SIG-M5 treated with dmso at 0.1 percent for 504 hours (cell line): ENCODE measurements around the gene BMP8B.
A peak's percentile ranks its signal among the peaks of the same experiment; 100 is the strongest.

Experiments used
- DNase-seq: peaks from one replicate; lab custom pipeline; 2025; ENCODE audit not compliant: unreplicated experiment; lab: John Stamatoyannopoulos, UW

Gene BMP8B

DNA sequence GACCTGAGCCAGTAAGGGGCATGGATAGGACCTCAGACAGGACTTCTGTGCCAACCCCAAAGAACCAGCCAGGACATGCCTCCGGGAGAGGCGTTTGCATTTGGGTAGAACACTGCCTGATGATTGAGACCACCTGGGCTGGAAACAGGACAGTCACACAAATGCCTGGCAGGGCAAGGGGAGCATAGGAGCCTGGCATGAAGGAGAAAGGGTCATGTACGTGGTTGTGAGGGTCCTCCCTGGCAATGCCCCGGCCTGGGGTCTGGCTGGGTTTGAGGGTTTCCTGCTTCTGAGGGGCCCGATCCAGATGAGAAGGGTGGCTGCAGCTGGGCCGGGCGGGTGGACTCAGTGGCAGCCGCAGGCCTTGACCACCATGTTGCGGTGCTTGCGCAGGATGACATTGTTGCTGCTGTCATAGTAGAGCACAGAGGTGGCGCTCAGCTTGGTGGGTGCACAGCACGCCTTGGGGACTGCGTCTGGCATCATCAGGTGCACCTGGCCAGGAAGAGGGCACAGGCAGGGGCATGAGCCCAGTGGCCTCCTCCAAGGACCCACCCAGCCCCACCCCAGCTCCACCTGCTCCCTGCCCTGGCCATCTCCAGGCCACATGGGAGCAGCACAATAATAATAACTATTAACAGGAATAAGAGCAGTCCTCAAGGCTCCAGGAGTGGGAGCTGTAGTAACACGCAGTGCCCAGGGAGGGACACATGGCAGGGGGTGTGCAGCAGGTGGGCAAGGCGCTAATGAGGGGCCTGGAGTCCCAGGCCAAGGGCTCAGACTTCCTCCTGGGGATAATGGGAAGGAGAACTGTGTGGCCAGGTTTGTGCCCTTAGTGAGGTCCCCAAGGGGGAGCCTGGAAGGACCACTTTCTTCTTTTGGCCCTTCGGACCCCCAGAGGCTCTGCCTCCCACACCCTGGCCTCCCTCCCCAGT, 28.3 kb downstream of the BMP8B start:
- DNase-seq = no peak

DNA sequence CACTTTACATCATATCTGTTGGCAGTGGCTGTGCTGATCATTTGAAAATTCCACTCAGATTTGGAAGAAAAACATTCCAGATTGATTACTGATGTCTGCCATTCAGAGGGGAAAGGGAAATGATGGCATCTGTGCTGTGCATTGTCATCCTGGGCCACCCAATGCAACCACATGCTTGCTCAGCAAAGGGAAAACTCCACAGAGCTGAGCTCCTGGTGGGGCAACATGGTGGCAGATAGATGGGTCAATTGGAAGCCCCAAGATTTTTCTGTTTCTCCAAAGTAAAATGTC, 29.3 kb downstream of the BMP8B start:
- DNase-seq = no peak

DNA sequence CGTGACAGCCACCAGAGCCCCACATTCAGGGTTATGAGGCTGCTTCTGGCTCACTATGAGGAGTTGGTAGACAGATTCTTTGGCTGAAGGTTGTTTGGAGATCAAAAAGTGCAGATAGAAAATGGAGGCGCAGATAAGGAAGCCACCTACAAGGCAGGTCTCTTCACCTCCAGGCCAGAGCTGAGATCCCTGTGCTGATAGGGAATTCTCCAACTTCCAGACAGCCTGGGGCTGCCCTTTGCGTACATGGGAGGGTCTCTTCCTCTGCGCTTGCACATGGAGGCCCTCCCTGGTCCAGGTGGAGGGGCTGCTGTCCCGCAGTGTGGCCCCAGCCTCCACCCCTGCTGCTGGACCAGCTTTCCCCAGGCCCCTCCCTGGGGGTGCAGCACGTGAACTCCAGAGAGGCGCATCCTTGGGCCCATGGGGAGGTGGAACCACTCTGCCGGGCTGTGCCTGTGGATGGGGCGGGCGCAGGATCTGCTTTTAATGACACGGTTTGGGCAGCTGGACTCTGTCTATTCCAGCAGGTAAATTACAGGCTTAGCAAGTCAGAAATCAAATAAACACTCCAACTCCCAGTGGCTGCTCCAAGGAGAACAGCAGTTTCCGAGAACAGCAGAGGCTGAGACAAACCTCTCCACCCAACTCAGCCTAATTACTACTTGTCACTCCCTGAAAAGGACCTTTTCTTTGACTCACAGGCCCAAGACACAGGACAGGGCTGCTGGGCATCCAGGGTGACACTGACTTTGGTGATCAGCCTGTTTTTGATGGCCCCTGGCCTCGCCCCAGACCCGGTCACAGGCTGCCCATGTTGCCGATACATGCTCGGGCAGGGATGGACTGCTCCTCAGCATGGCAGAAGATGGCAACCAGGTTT, 29.9 kb downstream of the BMP8B start:
- no peak for DNase-seq

DNA sequence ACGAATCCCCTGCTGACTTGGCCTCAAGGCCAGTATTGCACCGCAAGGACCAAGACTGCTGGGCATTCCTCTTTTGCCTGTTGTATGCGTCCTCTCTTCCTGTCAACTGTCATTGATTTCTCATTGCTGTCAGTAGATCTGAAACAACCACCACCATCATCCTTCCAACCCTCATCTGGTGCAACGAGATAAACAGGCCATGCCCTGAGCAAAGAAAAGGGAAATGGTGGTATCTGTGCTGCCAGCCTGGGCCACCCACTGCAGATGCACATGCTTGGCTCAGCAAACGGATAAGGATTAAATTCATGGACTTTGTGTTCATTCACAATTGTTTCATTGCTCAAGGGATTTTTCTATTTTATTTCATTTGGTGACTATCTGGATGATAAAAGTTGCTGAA, 31.2 kb downstream of the BMP8B start:
- no peak for DNase-seq

DNA sequence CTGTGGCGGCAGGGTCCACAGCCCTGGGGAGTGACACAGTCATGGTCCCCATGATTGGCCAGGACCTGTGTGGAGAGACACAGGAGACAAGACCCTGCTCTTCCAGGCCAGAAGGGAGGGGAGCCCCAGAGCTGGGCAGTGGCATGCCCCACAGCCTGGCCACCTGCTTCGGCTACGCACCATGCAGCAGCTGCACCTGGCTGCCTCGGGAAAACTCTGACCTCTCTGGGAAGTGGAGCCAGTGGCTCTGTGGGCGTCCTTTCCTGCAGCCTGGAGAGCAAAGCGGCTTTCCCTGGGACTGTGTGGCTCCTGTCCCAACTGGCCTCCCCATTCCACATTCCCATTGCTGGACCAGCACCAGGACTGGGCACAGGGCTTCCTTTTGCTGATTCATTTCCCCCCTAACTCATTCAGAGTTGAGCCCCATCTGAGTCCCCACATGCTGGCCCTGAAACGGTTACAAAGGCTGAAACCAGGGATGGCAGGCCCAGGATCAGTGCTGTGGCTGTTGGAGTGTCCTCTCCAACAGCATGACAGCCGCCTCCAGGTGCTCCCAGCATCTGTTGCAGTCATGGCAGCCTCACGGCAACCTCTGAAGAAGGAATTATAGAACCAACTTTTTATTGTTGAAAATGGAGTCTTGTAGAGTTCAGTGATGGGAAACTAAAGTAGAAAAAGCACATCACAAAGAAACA, 32.6 kb downstream of the BMP8B start:
- no peak for DNase-seq

DNA sequence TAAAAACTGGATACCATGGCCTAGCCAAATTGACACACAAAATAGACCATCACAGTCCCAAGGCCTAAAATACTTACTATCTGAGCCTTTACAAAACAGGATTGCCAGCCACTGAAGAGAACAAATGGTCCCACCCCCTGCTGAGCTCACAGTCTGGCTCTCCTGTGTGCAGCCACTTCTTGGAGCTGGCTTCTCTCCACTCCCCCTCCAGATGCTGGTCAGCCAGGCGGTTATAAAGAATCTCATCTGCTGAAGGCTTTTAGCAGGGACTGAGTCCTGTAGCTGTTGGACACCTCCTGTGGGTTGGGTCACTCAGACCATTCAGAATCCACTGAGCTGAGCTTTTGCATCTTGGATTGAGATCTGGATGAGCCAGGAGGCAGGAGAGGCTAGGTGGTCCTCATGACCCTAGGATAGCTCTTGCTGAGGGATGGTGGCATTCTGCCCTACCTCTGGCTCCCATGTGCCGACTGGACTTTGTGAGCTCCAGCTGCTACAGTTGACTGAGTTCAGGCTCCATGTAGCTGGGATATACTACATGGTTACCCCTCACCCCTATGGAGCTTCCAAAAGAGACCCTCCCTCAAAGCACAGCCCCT, 33.7 kb downstream of the BMP8B start:
- no peak for DNase-seq

DNA sequence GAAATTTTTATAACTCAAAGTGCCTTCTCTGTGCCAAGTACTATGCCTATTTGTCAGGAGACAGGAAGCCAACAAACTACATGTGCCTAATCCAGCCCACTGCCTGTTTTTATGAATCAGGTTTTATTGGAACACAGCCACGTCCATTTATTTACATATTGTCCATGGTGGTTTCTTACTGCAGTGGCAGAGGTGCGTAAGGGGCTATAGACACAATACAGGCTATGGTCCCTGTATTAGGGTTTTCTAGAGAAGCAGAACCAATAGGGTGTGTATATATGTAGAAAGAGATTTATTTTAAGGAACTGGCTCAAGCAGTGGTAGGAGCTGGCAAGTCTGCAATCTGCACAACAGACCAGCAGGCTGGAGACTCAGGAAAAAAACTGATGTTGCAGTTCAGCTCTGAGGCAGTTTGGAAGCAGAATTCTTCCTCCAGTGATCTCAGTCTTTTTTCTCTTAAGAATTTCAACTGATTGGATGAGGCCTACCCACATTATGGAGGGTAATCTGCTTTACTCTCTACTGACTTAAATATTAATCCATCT, 34.6 kb downstream of the BMP8B start:
- DNase-seq = no peak

DNA sequence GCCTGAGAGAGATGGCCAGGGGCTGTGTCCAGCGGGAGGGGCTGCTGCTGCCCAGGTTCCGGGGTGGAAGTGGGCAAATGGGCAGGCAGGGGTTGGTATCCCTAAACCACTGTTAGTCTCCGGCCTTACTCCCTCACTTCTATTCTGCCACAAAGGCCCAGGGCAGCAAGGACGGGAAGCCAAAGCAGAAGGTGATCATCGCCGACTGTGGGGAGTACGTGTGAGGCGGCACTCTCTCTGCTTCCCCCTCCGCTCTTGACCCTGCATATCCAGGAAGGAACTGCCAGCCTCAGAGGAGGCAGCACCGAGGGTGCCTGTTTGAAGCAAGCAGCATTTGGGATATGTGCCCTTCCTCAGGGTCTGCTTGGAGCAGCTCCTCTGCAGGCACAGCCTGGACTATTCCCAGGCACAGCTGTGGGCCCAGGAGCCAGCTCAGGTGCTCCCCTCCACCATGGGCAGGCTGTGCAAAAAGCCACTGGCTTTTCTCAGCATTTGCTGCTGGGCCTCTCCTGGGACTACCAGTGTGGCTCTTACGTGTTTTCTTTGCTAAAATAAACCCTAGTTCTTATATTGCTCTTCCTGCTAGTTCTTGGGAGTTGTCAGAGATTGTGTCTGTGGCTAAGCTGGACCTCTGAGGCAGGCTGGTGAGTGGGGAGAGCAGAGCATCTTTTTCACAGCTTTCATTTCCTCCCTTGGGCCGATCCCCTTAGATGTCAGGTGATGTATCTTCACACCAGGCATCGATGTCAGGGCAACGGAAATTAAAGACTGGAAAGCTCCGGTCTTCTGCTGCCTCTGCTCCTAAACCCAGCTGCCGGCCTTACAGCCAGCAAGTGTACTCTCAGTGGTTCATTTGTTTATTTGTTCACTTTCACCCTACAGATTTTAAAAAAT, 35.3 kb downstream of the BMP8B start:
- DNase-seq = no peak

DNA sequence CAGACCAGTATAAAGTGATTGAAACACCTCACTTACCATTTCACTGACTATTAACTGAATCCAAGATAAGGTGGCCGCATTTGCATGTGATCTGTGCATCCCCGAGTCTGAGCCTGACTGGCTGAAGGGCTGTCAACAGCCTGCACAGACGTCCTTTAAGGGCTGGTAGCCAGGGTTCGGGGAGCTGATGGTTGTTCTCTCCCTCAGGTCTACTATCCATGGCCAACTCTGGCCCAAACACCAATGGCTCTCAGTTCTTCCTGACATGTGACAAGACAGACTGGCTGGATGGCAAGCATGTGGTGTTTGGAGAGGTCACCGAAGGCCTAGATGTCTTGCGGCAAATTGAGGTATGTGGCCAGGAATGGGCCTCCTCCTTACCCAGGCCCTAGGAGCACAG, 36.0 kb downstream of the BMP8B start:
- DNase-seq = no peak

DNA sequence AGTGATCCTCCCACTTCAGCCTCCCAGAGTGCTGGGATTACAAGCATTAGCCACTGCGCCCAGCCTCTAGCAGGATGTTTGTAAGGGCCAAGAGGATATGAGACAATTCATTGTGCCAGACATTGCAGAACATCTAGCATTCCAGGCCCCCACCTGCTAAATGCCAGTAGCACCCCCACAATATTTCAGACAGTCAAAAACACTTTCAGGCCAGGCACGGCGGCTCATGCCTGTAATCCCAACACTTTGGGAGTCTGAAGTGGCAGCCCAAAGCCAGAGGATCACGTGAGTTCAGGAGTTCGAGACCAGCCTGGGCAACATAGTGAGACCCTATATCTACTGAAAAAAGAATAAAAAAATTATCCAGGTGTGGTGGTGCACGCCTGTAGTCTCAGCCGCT, 37.1 kb downstream of the BMP8B start:
- DNase-seq = no peak

DNA sequence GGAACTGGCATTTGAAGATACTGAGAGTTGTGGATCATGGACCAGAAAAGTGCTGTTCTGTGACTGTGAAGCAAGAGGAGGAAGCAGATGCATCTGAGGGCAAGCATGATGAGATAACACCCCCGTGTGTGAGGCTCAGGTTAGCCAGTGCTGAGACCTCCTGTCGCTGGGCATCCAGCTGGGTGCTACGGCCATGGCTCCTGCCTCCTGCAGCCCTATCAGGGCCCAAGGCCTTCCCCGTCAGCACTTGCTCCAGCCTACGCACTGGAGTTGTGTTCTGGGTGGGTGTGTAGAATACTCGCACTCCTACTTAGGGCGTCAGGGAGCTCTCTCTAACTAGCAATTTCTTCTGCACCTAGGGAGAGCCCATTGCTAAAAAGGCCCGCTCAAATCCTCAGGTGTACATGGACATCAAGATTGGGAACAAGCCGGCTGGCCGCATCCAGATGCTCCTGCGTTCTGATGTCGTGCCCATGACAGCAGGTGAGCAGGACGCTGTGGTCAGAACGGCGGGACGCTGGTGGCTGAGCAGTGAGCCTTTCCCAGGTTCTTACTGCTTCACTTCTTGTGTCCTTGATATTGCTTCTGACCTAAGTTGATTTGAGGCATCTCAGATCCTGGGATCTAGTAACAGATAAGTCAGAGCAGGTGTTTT, 43.5 kb downstream of the BMP8B start:
- no peak for DNase-seq

DNA sequence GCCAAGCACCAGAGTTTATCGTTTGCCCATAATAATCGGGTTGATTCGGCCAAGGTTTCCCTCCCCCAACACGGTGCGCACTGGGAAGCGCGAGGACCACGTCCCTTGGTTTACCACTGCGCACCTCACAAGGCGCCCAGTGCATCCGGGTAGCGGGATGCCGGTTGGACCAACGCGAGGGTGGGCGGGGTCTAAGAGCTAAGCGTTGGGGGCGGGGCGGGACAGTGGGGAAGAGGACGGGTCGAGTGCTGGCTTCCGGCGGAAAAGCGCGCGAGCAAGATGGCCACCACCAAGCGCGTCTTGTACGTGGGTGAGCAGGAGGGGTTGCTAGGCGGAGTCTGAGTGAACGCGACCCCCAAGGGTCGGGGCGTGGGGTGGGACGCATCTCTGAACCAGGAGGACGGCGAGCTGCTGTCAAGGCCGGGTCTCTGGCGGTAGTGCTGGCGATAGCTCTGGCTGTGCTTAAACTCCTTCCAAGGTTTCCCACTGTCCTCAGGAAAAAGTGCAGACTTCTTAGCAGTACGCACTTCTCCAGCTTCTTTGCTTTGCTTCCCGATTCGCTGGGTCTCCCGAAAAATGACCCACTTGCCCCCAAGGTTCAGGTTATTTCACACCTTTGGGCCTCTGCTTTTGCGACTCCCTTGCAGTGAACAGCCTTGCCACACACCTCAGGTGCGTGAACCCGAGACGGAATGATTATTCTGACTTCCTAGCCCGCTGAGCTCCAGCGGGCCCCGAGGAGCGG, 49.9 kb downstream of the BMP8B start, which contains the start of gene PPIE:
TSS of gene PPIE (plus strand) at position 261 of the 745 bp plus-strand sequence. CDS start at position 280, 19 bp downstream.
- DNase-seq = peak; percentile 90

DNA sequence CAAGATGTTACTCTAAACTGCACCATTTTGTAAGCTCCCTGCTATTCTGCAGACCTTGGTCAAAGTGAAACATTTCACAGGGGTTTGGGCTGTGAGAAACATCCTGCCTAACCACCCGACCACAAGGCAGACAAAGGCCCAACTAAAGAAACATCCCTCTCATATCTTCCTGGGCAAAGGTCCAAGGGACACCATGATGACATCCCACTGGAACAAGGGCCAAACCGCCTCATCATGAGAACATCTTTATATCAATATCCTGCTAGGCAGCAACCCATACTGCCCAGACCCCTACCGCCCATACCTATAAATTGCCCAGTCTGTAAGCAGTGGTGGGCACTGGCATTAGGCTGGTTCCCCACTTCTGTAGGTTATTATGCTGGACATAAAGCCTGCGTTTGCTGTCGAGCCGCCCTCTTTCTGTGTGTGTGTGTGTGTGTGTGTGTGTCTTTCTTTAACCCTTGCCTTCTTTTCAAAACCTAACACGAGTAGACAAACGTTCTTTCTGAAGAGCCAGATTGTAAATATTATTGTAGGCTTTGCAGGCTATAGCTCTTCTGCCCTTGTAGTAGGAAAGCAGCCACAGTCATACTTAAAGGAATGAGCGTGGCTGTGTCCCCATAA, 51.0 kb downstream of the BMP8B start:
- DNase-seq = no peak

DNA sequence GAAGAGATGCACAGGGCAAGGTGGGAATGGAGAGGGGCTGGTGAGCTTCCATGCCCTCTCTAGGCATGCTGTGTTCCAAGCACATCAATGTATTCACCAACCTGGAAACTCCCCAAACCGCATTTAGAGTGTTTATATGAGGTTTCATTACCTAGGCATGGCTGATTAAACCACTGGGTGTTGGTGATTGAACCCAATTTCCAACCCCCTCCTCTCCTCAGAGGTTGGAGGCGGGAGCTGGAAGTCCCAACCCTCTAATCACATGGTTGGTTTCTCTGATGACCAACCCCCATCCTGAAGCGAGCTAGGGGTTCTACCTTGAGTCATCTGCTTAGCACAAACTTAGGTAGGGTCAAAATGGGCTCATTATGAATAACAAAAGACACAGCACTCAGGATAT, 52.9 kb downstream of the BMP8B start:
- no peak for DNase-seq

DNA sequence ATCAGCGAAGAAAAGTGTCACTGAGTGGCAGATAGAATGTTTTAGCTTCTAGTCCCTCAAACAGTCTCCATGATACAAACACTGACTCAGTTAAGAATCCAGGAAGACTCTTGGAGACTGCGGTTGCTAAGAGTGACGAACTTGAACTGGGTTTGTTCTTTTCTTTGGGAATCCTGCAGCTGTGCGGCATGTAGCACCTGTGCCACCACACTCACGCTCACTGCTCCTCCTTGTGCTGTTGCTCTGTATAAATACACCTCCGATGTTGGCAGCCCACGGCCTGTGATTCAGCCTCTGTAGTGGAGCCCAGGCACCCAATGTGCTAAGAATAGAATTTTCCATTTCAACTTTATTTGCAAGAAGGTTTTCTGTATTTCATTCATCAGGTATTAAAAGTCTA, 55.5 kb downstream of the BMP8B start:
- no peak for DNase-seq

DNA sequence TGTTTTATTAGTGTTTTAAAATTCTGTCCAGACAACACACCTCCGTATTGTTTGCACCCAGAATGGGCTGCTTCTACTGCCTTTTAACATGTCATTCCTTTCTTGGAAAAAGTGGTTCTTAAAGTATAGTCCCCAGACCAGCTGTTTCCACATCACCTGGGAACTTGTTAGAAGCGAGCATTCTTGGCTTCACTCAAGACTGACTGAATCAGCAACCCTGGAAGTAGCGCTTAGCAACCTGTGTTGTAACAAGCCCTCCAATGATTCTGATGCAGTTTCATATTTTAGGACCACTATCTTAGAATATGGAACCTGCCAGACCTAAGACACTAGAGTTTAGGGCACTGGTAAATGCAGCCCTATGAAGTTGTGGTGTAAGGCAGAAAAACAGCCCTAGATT, 55.9 kb downstream of the BMP8B start:
- DNase-seq = no peak

DNA sequence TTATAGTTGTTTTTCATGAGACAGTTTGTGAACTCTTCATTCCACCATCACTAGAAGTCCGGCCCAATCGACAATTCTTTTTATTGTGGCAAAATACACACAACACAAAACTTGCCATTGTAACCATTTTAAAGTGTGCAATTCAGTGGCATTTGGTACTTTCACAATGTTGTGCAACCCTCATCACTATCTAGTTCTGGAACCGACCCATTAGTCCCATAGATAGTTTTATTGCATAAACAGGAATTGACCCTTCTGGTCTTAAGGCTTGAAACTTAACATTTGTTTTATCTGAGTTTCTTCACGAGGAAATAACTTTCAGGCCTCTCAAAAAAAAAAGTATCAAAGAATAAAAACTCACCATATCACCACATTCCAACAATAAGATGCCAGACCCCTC, 58.8 kb downstream of the BMP8B start:
- no peak for DNase-seq

DNA sequence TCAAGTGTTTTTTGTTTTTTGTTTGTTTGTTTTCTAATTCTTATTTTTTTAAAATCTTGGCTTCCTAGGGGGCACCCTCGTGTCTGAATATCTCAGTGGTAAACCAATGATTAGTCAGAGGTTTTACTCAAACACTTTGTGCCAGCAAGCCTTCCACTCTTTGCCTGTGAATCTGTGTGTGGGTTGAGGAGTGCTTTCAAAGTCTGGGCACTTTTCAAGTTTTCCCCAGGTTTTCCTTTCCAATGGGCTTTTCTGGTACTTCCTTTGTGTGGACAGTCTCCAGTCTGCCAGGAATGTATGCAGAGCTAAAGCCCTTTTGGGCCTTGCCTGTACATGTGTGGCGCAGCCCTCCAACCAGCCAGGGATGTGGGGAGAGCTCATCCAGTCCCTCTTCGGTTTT, 59.6 kb downstream of the BMP8B start:
- DNase-seq = no peak
